HFF-Myc (cell line): ENCODE measurements around the gene DGKI.

Source experiments
- DNase-seq: peaks from one replicate; pipeline ENCODE4 v3.0.0-alpha.2; 2011; ENCODE audit warnings: low read depth; ENCODE audit errors: extremely low read depth
- H3K4me3 ChIP-seq: replicated peaks from 2 replicates; pipeline ENCODE4 v1.5.1; 2011; ENCODE audit warnings: low read depth, mild to moderate bottlenecking, control low read depth, low read length
- TF ChIP-seq, protein P1 (sequence below): IDR thresholded peaks from 2 replicates; pipeline ENCODE4 v1.5.1; 2012; ENCODE audit warnings: mild to moderate bottlenecking, low read depth, low read length, control low read depth; ENCODE audit errors: missing control alignments

The DGKI gene

GRCh38 chr7:137603043-137603442, 243.7 kb downstream of the DGKI start:
- no peak overlapping the region for H3K4me3 ChIP-seq
- DNase-seq: no peak
- TF ChIP-seq, protein P1, sequence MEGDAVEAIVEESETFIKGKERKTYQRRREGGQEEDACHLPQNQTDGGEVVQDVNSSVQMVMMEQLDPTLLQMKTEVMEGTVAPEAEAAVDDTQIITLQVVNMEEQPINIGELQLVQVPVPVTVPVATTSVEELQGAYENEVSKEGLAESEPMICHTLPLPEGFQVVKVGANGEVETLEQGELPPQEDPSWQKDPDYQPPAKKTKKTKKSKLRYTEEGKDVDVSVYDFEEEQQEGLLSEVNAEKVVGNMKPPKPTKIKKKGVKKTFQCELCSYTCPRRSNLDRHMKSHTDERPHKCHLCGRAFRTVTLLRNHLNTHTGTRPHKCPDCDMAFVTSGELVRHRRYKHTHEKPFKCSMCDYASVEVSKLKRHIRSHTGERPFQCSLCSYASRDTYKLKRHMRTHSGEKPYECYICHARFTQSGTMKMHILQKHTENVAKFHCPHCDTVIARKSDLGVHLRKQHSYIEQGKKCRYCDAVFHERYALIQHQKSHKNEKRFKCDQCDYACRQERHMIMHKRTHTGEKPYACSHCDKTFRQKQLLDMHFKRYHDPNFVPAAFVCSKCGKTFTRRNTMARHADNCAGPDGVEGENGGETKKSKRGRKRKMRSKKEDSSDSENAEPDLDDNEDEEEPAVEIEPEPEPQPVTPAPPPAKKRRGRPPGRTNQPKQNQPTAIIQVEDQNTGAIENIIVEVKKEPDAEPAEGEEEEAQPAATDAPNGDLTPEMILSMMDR: no peak

- H3K4me3 ChIP-seq: no peak overlapping the region
- TF ChIP-seq, protein P1: no peak
- no peak for DNase-seq
Measured at GRCh38 chr7:137601642-137602041, 245.1 kb downstream of the DGKI start.

DNA sequence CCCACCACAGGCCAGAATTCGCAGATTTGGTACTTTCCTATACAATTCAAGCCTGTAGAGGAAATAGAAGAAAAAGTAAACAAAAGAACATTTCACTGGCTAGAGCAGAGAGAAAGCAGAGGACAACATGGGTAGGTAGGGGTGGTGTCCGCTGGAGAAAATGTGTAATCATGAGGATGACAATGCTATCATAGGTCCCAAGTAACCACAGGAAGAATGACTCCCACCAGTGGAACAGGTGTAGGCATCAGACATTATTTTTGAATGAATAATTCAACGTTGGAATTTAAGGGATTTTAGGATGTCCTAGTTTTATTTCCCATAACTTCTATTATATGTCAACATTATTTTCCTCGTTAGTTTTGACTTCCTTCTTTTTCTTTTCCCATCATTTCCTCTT, 248.9 kb downstream of the DGKI start:
- no peak for DNase-seq
- no peak overlapping the region for H3K4me3 ChIP-seq
- TF ChIP-seq, protein P1: no peak

DNA sequence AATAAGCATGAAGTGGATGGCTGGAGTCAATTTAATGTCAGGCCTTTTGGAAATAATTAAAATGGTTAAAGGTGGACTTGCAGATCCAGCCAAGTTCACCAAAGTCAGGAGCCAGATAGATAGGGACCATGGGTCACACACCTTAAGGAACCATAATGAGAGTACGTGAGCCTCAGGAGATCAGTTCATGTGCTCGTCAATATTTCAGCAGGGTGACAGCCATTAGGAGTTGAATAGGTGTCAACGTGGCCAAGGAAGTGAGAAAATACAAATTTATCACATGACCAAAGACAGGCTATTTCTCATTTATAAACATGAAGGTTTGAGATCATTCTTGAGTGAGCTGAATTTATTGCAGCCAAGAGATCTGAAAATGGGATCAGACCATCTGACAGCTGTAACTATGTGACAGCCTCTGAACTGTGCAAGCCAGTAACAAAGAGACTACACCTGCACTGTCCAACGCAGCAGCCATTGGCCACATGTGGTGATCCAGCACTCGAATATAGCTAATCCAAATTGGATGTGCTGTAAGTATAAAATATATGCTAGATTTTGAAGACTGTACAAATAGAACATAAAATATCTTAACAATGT, 253.6 kb downstream of the DGKI start:
- no peak for DNase-seq
- H3K4me3 ChIP-seq: no peak overlapping the region
- TF ChIP-seq, protein P1: no peak

GRCh38 chr7:137592232-137592896, 254.4 kb downstream of the DGKI start:
- TF ChIP-seq, protein P1: peak; percentile 75
- peak; percentile 66 for DNase-seq
- no peak overlapping the region for H3K4me3 ChIP-seq

GRCh38 chr7:137591421-137591837, 255.3 kb downstream of the DGKI start:
- TF ChIP-seq, protein P1: no peak
- peak; percentile 21 for DNase-seq
- no peak overlapping the region for H3K4me3 ChIP-seq
